Activated naive CD4-positive, alpha-beta T cell treated with anti-CD3 and anti-CD28 coated beads, Interleukin-2, amount 50 U/mL, for 16 hours (primary cell): Measurements from ENCODE around the gene PKN1.
A peak's percentile ranks its signal among the peaks of the same experiment; 100 is the strongest.

Experiments used
- DNase-seq: peaks from one replicate; pipeline ENCODE4 v3.0.0-alpha.2; 2020

Gene PKN1

GRCh38 chr19:14407605-14408484 lies 25.3 kb upstream of the PKN1 start:
- no peak for DNase-seq

- no peak for DNase-seq
Observed at GRCh38 chr19:14408491-14409145, 24.5 kb upstream of the PKN1 start.

GRCh38 chr19:14409146-14410023 lies 23.7 kb upstream of the PKN1 start:
- DNase-seq = no peak

GRCh38 chr19:14410091-14411051 lies 22.7 kb upstream of the PKN1 start:
- no peak for DNase-seq

DNA sequence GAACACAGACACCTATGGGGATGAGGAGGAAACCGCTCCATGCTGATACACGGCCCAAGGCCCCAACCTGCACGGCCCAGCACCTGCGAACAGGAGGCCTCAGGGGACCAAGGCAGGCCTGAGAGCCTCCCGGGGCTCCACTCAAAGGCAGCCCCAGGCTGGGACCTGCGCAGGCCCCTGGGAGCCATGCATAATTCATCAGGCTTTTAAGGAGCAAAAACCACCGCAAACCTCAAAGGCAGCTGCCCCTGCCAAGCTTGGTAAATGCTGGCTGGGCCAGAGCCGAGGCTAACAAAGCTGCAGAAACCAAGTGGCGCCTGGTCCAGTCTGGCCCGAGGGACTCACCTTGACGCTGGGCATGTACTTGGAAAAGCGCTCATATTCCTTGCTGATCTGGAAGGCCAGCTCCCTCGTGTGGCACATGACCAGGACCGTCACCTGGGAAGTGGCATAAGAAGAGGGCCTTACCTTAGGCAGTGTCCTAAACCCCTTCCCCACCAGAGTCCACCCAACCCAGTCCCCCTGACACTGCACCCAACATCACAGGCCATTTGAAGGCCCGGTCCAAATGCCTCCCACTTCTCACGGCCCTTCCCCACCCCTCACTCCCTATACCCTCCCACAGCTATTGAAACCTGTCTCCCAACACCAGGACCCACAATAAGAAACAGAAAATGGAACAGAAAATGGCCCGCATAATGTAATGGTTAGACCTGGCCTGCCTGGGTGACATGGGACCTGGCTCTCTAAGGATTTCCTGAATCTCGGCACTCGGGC lies 21.8 kb upstream of the PKN1 start:
- DNase-seq = no peak

GRCh38 chr19:14411938-14412245 lies 21.2 kb upstream of the PKN1 start:
- DNase-seq = no peak

GRCh38 chr19:14412324-14412995 lies 20.6 kb upstream of the PKN1 start:
- no peak for DNase-seq

DNA sequence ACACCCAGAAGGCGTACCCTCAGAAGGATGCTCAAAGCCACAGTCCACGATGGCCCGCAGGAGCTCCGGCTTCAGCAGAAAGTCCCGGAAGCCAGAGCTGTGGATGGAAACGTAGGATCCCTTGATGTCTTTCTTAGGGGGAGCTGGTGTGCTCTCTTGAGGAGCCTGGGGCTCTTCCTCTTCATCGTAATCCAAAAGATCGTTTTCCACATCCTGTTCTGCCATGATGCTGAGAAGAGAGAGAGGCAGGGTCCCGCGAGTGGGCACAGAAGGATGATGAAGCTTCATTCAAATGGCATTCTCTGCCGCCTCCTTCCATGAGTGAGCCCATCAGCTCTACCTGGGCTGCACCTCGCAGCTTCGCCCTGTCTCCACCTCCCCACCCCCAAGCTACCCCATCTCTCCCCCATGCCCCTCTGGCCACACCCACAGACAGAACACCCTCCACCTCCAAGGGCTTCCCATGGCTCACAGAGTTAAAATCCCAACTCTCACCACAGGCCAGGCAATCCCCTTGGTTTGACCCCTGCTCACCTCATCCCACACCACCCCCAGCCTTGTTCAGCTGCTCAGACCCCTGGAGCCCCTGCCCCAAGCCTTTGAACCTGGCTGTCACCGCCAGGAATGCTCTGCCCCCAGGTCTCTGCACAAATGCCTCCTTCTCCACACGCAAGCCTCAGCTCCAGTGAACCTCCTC lies 20.0 kb upstream of the PKN1 start:
- DNase-seq = no peak

DNA sequence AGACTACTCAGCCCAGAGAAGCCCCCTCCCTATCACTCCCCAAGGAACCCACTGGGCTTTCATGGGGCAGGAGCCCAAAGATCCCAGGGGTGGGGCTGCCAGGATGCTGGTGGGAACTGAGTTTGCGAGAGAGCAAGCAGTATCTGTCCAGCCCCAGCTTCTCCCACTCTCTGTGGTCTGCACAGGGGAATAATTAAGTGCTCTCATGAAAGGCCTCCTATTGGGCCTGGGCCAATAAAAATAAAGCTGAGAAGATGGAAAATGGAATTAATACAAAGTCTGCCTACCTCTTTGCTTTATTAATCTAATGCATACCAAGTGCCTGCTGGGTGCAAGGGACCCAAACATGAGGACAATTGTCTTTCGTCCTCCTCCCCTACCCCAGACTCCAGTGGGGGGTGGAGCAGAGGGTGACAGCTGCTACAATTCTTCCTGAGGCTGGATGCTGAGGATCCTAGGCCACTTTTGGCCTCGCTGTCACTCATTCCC lies 19.4 kb upstream of the PKN1 start:
- no peak for DNase-seq

- no peak for DNase-seq
Observed at GRCh38 chr19:14414926-14415690, 18.0 kb upstream of the PKN1 start.

- DNase-seq = no peak
Observed at GRCh38 chr19:14416817-14417231, 16.3 kb upstream of the PKN1 start.

- DNase-seq = peak; percentile 89
Observed at GRCh38 chr19:14418856-14419105, 14.3 kb upstream of the PKN1 start.

DNA sequence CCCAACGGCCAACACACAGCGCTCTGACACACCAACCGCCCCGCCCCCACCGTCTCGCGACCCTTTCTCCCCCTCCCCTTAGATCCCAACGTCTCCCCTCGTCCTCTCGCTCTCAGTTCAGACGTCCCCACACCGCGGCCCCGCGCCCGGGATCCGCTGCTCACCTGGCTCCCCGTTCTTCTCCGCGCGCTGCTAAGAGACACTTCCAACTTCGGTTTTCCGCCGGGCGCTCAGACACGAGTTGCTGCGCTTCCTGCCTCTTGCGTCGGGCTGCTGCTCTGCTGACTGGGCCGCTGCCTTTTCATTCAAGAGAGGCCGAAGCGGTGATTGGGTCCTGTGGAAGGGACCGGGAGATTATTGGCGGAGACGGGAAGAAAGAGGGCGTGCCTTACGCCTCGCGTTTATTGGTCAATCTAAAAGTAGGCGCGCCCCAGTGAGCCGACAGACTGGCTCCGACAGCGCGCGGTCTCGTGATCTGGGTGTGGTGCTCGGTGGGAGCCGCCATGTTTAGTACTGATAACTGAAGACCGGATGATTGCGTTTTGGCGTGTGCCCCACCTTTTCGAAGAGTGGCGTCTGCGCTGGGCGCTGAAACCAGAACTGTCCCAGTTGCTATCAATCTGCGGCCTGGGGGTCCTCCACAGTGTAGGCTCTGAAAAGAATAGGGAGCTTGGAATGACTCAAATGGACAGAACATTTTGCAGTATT lies 13.8 kb upstream of the PKN1 start, which contains the start of gene DDX39A:
Gene DDX39A (minus strand): TSS at position 236 of the 708 bp plus-strand sequence. CDS start 6,121 bp downstream, outside the sequence.
- peak; percentile 96 for DNase-seq

DNA sequence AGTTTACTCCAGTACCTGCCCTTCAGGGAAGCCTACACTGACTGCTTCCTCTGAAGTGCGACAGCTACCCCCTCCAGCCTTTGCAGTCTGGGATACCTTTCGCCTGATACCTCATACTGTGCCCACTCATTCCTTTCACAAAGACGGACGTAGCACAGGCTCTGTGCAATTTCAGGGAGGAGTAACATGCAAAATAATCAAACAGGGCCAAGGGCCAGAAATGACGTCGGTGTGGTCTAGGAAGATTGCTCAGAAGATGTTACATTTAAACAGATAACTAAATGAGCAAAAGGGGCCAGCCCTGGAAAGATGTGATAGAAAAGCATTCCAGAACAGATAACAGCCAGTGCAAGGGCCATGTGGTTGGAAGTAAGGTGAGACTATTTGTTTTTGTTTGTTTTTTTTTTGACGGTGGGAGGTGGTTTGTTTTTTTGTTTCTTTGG lies 7.4 kb upstream of the PKN1 start:
- no peak for DNase-seq

DNA sequence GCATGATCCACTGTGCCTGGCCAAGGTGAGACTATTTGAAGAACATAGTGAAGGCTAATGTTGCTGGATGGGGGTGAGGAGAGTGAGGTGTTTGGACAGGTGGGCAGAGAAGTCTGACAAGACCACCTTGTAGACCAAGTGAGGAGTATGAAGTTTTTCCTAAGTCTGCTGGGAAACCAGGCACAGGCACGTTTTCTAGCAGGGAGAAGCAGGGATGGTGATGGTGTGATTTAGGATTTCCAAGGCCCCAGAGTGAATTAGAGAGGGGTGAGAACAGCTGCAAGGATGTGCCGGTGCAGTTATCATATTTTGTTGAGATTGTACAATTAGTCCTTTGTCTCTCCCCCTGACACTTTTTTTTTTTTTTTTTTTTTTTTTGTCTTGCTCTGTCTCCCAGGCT lies 5.6 kb upstream of the PKN1 start:
- DNase-seq = no peak

- DNase-seq = no peak
Observed at GRCh38 chr19:14428882-14429416, 4.2 kb upstream of the PKN1 start.

DNA sequence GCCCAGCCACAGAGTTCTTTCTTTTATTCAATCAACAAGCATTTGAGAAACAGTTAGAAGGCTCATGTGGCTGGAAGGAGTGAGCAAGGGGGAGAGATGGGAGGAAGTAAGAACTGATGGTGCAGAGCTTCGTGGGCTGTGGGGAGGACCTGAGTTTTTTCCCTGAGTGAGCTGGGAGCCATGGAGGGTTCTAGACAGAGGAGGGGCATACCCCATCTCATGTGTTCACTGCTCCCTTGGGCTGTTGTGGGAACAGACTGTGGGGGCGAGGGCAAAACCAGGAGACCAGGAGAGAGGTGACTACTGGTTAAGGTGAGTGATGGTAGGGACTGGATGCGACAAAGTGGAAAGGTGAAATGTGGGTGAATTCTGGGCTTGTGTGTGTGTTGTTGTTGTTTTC lies 2.4 kb upstream of the PKN1 start:
- no peak for DNase-seq
